NCI-H82 treated with DMSO at 0.1 percent for 48 hours (cell line): ENCODE data around the gene TRAPPC11.
"Not testable (repeated sequence)": the region's sequence is repeated elsewhere in the genome, so short reads cannot be mapped to it uniquely, and the experiment has no call there.

Source experiments
- DNase-seq: peaks from one replicate; lab custom pipeline; 2025; ENCODE audit not compliant: unreplicated experiment; lab: John Stamatoyannopoulos, UW

The TRAPPC11 gene

GRCh38 chr4:183659029-183659871 is at the start of gene TRAPPC11, which contains the start of gene RWDD4:
Gene TRAPPC11 (plus strand): TSS chr4:183659293. CDS start chr4:183663868, 4,575 bp downstream.
Gene RWDD4 (minus strand): TSS chr4:183659185. CDS start chr4:183658952, 233 bp downstream.
- DNase-seq, result peak; percentile 84

- no peak for DNase-seq
Observed at GRCh38 chr4:183610033-183610432, 49.1 kb upstream of the TRAPPC11 start.

DNA sequence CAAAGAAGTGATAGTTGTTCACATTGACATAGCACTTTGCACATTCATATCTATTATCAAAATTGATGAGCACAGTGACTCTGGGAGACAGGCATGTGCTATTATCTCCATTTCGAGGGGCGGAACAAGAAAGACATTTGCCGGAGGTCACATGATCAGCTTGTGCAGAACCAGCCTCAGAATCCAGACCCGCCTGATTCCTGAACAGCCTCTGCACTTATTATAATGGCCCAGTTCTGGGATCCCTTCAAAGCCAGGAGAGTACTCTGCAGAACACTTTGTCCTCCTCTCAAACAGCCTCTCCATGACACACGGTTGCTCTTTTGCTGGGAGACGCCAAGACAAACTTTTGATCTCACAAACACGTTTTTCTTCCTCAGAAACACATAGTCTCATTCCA is 48.5 kb upstream of the TRAPPC11 start:
- DNase-seq, result no peak

DNA sequence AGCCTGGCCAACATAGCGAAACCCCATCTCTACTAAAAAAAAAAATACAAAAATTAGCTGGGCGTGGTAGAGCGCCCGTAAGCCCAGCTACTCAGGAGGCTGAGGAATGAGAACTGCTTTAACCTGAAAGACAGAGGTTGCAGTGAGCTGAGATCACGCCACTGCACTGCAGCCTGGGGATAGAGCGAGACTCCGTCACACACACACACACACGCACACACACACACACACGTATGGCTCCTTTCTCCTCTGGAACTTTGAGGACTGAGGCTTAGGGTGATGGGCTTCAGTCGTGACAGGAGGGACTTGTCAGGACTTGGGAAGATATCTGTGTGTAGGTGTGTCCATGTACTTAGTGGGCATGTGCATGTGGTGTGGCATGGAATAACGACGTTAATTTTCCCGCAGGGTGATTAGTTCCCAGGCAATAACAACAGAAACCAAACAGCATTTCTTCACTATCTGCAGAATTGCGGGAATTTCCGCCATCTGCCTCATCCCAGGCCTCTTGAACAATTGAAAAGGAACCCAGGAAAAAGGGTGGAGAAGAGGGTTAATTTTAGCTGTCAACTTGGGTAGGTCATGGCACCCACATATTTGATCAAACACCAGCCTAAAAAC is 47.8 kb upstream of the TRAPPC11 start:
- no peak for DNase-seq

DNA sequence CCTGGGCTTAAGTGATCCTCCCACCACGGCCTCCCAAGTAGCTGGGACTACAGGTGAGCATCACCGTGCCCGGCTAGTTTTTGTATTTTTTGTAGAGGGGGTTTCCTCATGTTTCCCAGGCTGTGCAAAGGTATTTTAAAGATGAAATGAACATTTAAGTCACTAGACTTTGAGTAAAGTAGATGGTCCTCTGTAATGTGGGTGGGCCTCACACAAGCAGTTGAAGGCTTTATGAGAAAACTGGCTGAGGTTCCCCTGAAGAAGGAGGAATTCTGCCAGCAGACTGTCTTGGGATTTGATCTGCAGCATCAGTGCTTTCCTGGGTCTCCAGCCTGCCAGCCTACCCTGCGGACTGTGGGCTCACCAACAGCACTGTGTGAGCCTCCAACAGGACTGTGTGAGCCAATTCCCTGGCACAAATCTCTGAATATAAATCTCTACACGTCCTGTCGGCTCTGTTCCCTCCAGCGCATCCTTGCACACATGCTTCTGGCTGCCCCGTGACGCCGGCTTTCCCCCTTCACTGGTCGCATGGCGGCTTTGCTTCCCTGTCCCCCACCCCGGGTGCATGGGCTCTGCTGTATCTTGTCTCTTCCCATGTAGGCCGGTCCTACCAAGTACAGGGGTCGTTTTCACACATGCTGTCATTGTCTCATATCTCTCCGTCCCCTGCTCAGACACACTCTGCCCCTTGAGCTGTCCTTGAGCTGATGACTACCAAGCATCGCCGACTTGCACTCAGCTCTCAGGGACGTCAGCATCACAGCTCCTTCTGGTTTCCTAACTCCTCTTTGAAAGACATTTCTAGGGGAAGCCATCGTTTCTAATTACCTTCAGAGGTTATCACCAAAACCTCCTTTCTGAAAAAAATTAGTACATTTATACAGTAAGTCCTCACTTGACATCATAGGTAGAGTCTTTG is 46.5 kb upstream of the TRAPPC11 start:
- DNase-seq, result no peak

GRCh38 chr4:183617075-183617474 is 42.0 kb upstream of the TRAPPC11 start:
- DNase-seq, result no peak

- no peak for DNase-seq
Observed at GRCh38 chr4:183618681-183619080, 40.4 kb upstream of the TRAPPC11 start.

DNA sequence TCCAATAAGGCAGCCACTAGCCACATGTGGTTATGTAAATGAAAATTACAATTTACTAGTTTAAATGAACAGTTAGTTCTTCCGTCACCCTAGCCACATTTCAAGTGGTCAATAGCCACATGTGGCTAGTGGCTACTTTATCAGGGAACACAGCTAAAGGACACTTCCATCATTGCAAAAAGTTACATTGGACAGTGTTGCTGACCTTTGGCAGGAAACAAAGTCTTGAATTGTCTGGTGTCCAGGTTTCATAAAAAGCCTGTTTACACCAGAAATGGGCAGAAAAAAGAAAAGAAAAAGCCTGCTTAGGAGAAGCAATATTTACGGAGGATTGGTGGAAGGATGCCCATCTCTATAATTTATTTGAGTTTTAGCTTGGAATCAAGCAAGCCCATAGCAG is 38.7 kb upstream of the TRAPPC11 start:
- DNase-seq, result no peak

DNA sequence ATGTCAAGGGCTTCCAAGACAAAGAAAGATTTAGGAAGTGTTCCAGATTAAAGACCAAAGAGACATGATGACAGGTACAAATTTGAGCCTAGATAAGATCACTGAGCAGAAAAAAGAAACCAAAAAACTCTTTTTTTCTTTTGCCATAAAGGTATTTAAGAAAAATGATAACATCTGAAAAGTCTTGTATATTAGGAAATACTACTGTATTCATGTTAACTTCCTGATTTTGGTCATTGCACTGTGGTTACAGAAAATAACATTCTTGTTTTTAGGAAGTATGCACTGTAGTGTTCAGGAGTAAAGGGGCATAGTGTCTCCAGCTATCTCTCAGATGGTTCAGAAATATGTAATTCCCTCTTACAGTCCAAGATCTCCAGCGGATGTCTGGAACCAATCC is 37.2 kb upstream of the TRAPPC11 start:
- DNase-seq, result no peak

- DNase-seq, result no peak
Observed at GRCh38 chr4:183624548-183624947, 34.5 kb upstream of the TRAPPC11 start.

- no peak for DNase-seq
Observed at GRCh38 chr4:183626168-183626567, 32.9 kb upstream of the TRAPPC11 start.

DNA sequence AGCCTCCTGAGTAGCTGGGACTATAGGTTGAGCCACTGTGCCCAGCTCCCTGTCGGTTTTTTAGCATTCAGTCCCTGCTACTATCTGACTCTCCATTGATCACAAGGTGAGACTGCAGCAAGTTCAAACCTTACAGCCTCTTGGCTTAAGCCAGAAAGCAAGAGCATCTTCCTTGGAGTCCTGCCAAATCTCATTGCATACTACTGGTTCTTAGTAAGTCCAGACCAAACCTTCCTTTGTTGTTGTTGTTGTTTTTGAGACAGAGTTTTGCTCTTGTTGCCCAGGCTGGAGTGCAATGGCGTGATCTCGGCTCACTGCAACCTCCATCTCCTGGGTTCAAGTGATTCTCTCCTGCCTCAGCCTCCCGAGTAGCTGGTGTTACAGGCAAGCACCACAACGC is 31.8 kb upstream of the TRAPPC11 start:
- DNase-seq, result not testable (repeated sequence)

DNA sequence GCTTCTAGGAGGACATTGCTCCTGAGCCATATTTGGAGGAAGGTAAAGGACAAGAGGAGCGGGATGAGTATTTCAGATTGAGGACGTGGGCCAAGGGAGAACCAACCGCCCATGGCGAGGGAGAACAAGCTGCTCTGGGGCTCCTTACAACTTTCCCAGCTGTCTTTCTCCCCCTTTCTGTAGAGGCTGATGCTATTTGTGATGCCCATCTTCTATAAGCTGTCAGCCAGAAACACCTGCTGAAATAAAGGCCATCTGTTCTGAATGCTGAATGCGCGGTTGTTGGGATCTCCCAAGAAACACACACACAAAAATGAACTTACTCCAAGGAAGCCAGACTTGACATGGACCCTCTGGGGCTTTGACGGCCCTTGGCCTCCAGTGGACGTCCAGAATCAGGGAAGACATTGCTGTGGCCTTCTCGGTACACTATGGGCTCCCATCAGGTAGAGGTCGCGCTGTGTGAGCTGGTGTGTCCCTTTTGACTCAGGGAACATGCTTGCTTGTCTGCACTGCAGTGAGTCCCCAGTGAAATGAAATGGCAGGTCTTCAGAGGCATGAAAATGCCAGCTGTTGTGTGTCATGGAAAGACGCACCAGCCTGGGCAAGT is 31.0 kb upstream of the TRAPPC11 start:
- DNase-seq, result no peak

- DNase-seq, result no peak
Observed at GRCh38 chr4:183631577-183632198, 27.4 kb upstream of the TRAPPC11 start.

- no peak for DNase-seq
Observed at GRCh38 chr4:183632689-183633088, 26.4 kb upstream of the TRAPPC11 start.

DNA sequence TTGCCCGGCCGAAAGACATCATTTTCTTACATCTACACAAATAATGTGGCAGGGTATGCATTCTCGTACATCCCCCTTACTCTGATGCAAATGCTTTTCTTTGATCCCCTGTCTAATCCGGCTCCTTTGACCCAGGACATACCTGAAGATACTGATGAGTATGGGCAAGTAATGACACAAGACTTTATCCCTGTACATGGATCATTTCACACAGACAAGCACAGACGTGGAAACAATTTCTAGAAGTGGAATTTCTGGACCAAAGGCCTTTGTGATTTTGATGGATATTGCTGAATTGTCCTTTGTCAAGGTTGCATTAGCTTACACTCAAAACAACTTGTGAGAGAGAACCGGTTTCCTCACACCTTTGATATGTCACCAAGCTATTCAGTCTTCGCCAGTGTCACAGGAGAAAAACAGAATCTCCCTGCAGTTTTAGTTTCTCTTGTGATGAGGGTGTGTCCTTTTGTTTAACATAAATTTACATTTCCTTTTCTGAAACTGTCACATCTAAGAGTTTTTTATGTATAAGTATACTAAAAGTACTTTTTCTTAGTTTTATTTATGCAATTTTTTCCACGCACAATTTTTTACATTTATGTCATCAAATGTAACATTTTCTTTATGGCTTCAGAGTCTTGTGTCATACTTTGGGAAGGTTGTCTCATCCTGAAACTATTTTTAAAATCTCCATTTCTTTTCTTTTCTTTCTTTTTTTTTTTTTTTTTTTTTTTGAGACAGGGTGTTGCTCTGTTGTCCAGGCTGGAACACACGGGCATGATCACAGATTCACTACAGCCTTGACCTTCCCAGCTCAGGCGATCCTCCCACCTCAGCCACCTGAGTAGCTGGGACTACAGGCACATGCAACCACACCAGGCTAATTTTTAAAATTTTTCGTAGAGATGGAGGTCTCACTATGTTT is 25.4 kb upstream of the TRAPPC11 start:
- DNase-seq, result no peak

GRCh38 chr4:183635321-183635720 is 23.8 kb upstream of the TRAPPC11 start:
- DNase-seq, result no peak

DNA sequence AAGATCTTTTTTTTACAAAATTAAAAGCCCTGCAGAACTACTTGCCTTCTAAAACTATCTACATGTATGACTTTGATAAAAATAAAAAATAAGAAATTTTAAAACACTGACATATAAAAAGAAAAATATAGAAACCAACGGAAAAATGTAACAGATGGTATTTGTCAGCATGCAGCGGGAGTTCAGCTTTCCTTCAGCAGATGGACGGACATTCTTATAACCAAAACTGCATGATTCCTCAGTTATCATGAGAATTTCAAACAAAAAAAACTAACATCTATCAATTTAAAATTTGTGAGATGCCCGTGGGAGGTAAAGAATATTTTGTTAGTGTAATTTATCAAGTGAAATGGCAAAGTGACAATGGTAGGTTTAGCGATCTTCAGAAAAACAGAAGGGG is 23.4 kb upstream of the TRAPPC11 start:
- no peak for DNase-seq

DNA sequence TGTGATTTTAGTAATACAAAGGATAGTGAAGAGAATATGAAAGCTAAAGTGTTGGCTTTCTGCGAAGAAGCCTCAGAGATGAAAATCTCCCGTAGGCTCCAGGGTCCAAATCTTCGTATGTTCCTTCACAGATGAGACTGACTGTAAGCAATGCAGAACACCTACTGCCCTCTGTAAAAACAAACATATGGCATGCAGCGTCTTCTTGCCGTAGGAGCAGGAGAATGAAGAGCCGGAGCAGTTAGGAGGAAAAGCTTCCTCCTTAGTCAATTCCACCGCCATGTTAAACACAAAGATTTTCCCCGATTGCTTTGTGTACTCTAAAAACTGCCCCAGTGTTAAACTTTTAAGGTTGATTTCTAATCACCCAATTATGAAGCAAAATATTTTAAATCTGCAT is 22.6 kb upstream of the TRAPPC11 start:
- no peak for DNase-seq
